Measurements from ENCODE around the gene FAM177B.
A peak's percentile ranks its signal among the peaks of the same experiment; 100 is the strongest.
"Not testable (repeated sequence)": the region's sequence is repeated elsewhere in the genome, so short reads cannot be mapped to it uniquely, and the experiment has no call there.

FAM177B gene

GRCh38 chr1:222739929-222740328 is 2.9 kb downstream of the FAM177B start:
- DNase-seq (ENCODE audit: low spot score), result no peak

- not testable (repeated sequence) for DNase-seq (ENCODE audit: low spot score)
These were observed 4.8 kb downstream of the FAM177B start for GRCh38 chr1:222741630-222742457.

- DNase-seq (ENCODE audit: low spot score), result no peak
These were observed 12.9 kb downstream of the FAM177B start for GRCh38 chr1:222749927-222750326.

- DNase-seq (ENCODE audit: low spot score), result no peak
These were observed 13.6 kb downstream of the FAM177B start for GRCh38 chr1:222750651-222751050.

GRCh38 chr1:222751255-222751654 is 14.3 kb downstream of the FAM177B start:
- no peak for DNase-seq (ENCODE audit: low spot score)

GRCh38 chr1:222754366-222755139 is 17.6 kb downstream of the FAM177B start:
- peak; percentile 84 for DNase-seq (ENCODE audit: low spot score)

- DNase-seq (ENCODE audit: low spot score), result no peak
These were observed 20.8 kb downstream of the FAM177B start for GRCh38 chr1:222757646-222758268.

- DNase-seq (ENCODE audit: low spot score), result no peak
These were observed 22.5 kb downstream of the FAM177B start for GRCh38 chr1:222759451-222760035.

GRCh38 chr1:222761083-222761482 is 24.1 kb downstream of the FAM177B start:
- no peak for DNase-seq (ENCODE audit: low spot score)

- not testable (repeated sequence) for DNase-seq (ENCODE audit: low spot score)
These were observed 25.2 kb downstream of the FAM177B start for GRCh38 chr1:222762178-222762577.

- no peak for DNase-seq (ENCODE audit: low spot score)
These were observed 30.2 kb downstream of the FAM177B start for GRCh38 chr1:222767152-222767571.

- no peak for DNase-seq (ENCODE audit: low spot score)
These were observed 31.6 kb downstream of the FAM177B start for GRCh38 chr1:222768592-222768991.

- DNase-seq (ENCODE audit: low spot score), result no peak
These were observed 32.2 kb downstream of the FAM177B start for GRCh38 chr1:222769181-222769580.

GRCh38 chr1:222769971-222770620 is 33.1 kb downstream of the FAM177B start:
- DNase-seq (ENCODE audit: low spot score), result no peak

GRCh38 chr1:222772996-222773379 is 36.0 kb downstream of the FAM177B start:
- no peak for DNase-seq (ENCODE audit: low spot score)

GRCh38 chr1:222777463-222777862 is 40.5 kb downstream of the FAM177B start:
- no peak for DNase-seq (ENCODE audit: low spot score)

- DNase-seq (ENCODE audit: low spot score), result peak; percentile 8
These were observed 41.0 kb downstream of the FAM177B start for GRCh38 chr1:222777977-222778376.

- DNase-seq (ENCODE audit: low spot score), result no peak
These were observed 44.2 kb downstream of the FAM177B start for GRCh38 chr1:222781251-222781650.

GRCh38 chr1:222783051-222783450 is 46.0 kb downstream of the FAM177B start:
- no peak for DNase-seq (ENCODE audit: low spot score)

- DNase-seq (ENCODE audit: low spot score), result no peak
These were observed 47.4 kb downstream of the FAM177B start for GRCh38 chr1:222784371-222784770.

GRCh38 chr1:222784916-222785315 is 47.9 kb downstream of the FAM177B start:
- DNase-seq (ENCODE audit: low spot score), result no peak

- no peak for DNase-seq (ENCODE audit: low spot score)
These were observed 48.5 kb downstream of the FAM177B start for GRCh38 chr1:222785529-222785928.
